Dedifferentiated amniotic fluid mesenchymal stem cell (primary cell): Measurements from ENCODE around the gene CBFA2T2.
A peak's percentile ranks its signal among the peaks of the same experiment; 100 is the strongest.
"Not testable (repeated sequence)": the region's sequence is repeated elsewhere in the genome, so short reads cannot be mapped to it uniquely, and the experiment has no call there.

ENCODE experiments used
- DNase-seq: peaks from one replicate; pipeline ENCODE4 v3.0.0-alpha.2; 2016; ENCODE audit errors: extremely low spot score

Gene CBFA2T2

GRCh38 chr20:33575282-33575681, 85.4 kb downstream of the CBFA2T2 start:
- DNase-seq, result no peak

GRCh38 chr20:33576432-33577125, 86.7 kb downstream of the CBFA2T2 start:
- DNase-seq, result no peak

- peak; percentile 48 for DNase-seq
Measured at GRCh38 chr20:33578510-33578909, 88.6 kb downstream of the CBFA2T2 start.

GRCh38 chr20:33583143-33583542, 93.2 kb downstream of the CBFA2T2 start:
- DNase-seq, result no peak

GRCh38 chr20:33584976-33585375, 95.1 kb downstream of the CBFA2T2 start:
- no peak for DNase-seq

GRCh38 chr20:33585413-33585812, 95.5 kb downstream of the CBFA2T2 start:
- no peak for DNase-seq

- no peak for DNase-seq
Measured at GRCh38 chr20:33589059-33589458, 99.2 kb downstream of the CBFA2T2 start.

GRCh38 chr20:33591901-33592300, 102.0 kb downstream of the CBFA2T2 start:
- not testable (repeated sequence) for DNase-seq

GRCh38 chr20:33594743-33595142, 104.8 kb downstream of the CBFA2T2 start:
- DNase-seq, result no peak

- no peak for DNase-seq
Measured at GRCh38 chr20:33600414-33600813, 110.5 kb downstream of the CBFA2T2 start.

GRCh38 chr20:33600981-33601380, 111.1 kb downstream of the CBFA2T2 start:
- no peak for DNase-seq

- no peak for DNase-seq
Measured at GRCh38 chr20:33601861-33602260, 112.0 kb downstream of the CBFA2T2 start.

GRCh38 chr20:33602826-33603590, 113.1 kb downstream of the CBFA2T2 start:
- no peak for DNase-seq

- no peak for DNase-seq
Measured at GRCh38 chr20:33604084-33604990, 114.4 kb downstream of the CBFA2T2 start.

GRCh38 chr20:33604991-33605370, 115.1 kb downstream of the CBFA2T2 start:
- DNase-seq, result no peak

- no peak for DNase-seq
Measured at GRCh38 chr20:33606118-33606771, 116.3 kb downstream of the CBFA2T2 start.

GRCh38 chr20:33609504-33609903, 119.6 kb downstream of the CBFA2T2 start:
- no peak for DNase-seq

GRCh38 chr20:33611106-33611505, 121.2 kb downstream of the CBFA2T2 start:
- no peak for DNase-seq

- no peak for DNase-seq
Measured at GRCh38 chr20:33612001-33612400, 122.1 kb downstream of the CBFA2T2 start.

- no peak for DNase-seq
Measured at GRCh38 chr20:33621717-33622400, 132.0 kb downstream of the CBFA2T2 start.

GRCh38 chr20:33622705-33623365, 132.9 kb downstream of the CBFA2T2 start:
- no peak for DNase-seq
